Astrocyte (in vitro differentiated cells and primary cell): ENCODE measurements around the gene MAK.

ENCODE experiments used
- CTCF ChIP-seq: IDR thresholded peaks from 2 replicates; pipeline ENCODE4 v1.5.1; 2011; ENCODE audit warnings: low read depth, mild to moderate bottlenecking, inconsistent platforms, low read length, moderate library complexity; ENCODE audit not compliant: insufficient read depth
- EZH2 ChIP-seq: IDR thresholded peaks from 2 replicates; pipeline ENCODE4 v1.6.1; 2012; ENCODE audit warnings: mild to moderate bottlenecking, low read length, inconsistent platforms; ENCODE audit not compliant: insufficient read depth

DNA sequence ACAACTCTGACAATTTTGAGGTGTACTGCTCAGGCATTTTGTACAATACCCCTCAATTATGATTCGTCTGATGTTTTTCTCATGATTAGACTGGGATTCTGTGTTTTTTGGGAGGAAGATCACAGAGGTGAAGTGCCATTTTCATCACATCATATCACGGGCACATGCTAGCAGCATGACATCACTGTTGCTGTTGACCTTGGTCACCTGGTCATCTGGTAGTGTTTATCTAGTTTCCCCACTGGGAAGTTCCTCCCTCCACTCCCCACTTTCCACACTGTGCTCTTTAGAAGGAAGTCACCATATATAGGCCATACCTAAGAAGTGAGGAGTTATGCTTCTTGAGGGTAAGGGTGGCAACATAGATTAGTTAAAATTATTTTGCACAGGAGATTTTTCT lies 22.7 kb upstream of the MAK start:
- TF ChIP-seq CTCF: no peak
- no peak for TF ChIP-seq EZH2
